ENCODE measurements around the gene FLYWCH2.
A peak's percentile ranks its signal among the peaks of the same experiment; 100 is the strongest.
"Not testable (repeated sequence)": the region's sequence is repeated elsewhere in the genome, so short reads cannot be mapped to it uniquely, and the experiment has no call there.

The FLYWCH2 gene

DNA sequence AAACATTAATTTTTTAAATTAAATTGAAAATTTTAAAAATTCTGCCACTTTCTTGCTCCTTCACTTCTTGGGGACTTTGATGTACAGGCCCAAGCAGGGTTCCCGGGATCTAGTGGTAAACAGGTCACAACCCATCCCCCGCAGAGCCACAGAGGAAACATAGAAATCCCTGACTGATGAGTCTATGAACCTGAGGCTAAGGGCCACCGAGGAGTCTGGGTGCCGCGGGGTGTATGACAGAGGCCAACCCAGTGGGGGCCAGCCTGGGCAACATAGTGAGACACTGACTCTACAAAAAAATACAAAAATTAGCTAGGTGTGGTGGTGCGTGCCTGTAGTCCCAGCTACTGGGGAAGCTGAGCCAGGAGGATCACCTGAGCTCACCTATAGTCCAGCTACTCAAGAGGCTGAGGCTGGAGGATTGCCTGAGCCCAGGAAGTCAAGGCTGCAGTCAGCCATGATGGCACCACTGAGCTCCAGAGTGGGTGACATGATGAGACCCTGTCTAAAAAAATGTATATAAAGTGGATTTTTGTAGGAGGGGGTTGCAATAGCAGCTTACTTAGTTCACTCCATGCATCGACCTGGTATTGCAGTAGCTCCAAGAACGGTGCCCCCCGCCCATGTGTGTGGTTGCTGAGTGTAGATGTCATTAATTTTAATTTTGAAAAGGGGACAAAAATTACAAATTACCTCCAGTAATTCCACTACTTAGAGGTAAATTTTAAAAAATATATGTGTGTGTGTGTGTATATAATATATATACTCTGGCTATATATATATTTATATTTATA lies 19.5 kb downstream of the FLYWCH2 start:
- no peak for DNase-seq (ENCODE audit: low read depth, low spot score)
- Histone ChIP-seq H3K27ac (no peak overlapping the region), H3K9me3 (ENCODE audit: low read depth, low read length) (no peaks in the 10 kb centered on the region), H3K9ac (ENCODE audit: insufficient read length) (no peak overlapping the region), H3K4me3 (no peak overlapping the region), H3K36me3 (ENCODE audit: insufficient read depth, low read length) (no peaks in the 10 kb centered on the region)
- TF ChIP-seq EZH2 (IDR thresholded peaks at IDR 0.05): no peak

DNA sequence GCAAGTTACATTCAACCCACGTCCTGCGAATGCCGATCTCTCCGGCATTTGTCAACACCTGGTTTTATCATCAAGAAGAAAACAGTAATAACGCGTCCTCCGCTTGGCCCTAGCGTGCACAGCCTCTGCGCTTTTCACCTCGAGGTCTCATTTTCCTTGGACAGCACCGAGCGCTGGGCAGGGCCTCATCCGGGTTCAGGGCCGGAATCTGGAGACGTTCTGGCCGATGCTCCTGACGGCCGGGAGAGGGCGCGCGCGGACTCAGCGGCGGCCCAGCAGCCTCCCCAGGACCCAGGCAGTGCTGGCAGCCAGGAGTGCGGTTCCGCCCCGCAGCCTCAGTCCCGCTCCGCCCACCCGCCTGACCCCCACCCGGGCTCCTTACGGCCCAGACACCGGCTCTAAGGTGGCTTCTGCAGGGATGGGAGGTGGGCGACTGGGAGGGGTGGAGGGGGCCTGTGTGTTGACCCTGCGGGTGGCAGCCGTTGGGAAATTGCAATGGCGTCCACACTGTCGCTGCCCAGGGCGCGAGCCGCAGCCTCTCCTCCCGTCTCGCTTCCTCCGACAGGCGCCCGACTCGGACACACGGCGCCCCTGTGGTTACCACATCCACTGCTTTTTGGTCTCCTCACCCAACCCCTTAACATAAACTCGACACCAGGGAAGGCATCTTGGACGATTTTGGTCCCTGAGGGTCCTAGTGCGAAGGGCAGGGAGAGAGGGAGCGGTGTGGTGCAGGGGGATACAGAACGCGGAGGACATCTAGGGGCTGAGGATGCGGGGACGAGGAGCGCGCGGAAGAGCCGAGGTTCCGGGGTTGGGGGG lies 21.3 kb downstream of the FLYWCH2 start:
- H3K4me3 ChIP-seq: peak overlapping the region; percentile 96
- no peaks in the 10 kb centered on the region for H3K36me3 ChIP-seq (ENCODE audit: insufficient read depth, low read length)
- H3K9ac ChIP-seq (ENCODE audit: insufficient read length): peak overlapping the region; percentile 68
- H3K9me3 ChIP-seq (ENCODE audit: low read depth, low read length): no peaks in the 10 kb centered on the region
- peak overlapping the region; percentile 37; the same call in 1 of the 2 replicates for H3K27ac ChIP-seq
- DNase-seq (ENCODE audit: low read depth, low spot score): no peak
- TF ChIP-seq POLR2AphosphoS5 (IDR thresholded peaks at IDR 0.05; ENCODE audit: borderline replicate concordance, low read depth, low read length) (peak; percentile 30; the same call in 1 of the 2 replicates), FOXP2 (optimal IDR thresholded peaks at IDR 0.05; ENCODE audit: control extremely low read depth, extremely low read length, insufficient read depth) (no peak)

DNA sequence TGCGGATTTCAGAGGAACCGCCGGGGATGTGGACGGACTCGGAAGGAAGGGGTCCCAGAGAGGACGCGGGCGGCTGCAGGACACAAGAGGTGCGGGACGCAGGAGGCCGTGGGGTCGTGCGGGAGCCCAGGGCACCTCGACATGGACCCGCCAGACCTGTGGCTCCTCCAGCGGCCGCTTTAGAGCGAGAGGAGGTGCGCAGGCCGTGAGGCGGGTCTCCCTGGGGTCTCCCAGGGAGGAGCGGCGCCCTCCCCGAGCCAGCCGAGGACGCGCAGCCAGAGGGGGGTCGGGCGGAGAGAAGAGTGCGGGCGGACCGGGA lies 21.9 kb downstream of the FLYWCH2 start:
- H3K36me3 ChIP-seq (ENCODE audit: insufficient read depth, low read length): no peaks in the 10 kb centered on the region
- no peak overlapping the region for H3K27ac ChIP-seq
- peak overlapping the region; percentile 96 for H3K4me3 ChIP-seq
- DNase-seq (ENCODE audit: low read depth, low spot score): no peak
- no peaks in the 10 kb centered on the region for H3K9me3 ChIP-seq (ENCODE audit: low read depth, low read length)
- no peak for TF ChIP-seq FOXP2 (optimal IDR thresholded peaks at IDR 0.05; ENCODE audit: control extremely low read depth, extremely low read length, insufficient read depth)
- TF ChIP-seq EZH2 (IDR thresholded peaks at IDR 0.05): no peak
- TF ChIP-seq POLR2AphosphoS5 (IDR thresholded peaks at IDR 0.05; ENCODE audit: borderline replicate concordance, low read depth, low read length): no peak
- H3K9ac ChIP-seq (ENCODE audit: insufficient read length): peak overlapping the region; percentile 68

DNA sequence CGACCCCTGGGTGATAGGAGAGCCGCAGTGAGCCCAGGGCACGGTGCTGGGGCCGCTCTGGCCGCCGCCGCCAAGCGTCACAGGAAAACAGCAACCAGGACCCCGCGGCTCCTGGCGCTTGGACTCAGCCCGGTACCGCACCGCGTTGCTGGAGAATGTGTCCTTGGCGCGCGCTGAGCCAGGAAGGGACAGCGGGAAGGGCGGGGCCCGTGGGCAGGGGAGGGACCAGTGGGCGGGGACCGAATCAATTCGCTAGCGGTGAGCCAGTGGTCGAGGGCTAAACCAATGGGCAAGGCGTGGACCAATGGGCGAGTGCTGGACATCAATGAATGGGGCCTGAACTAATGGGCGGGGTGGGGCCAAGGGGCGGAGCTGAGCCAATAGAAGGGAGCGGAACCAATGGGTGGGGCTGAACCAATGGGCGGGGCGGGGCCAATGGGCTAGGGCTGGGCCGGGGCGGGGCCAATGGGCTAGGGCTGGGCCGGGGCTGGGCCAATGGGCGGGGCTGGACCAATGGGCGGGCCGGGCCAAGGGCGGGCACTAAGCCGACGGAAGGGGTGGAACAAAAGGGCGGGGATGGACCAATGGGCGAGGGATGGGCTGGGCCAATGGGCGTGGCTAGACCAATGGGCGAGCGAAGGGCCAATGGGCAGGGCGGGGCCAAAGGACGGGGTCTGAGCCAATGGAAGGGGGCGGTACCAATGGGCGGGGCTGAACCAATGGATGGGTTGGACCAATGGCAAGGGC lies 22.4 kb downstream of the FLYWCH2 start:
- peak; percentile 84 for DNase-seq (ENCODE audit: low read depth, low spot score)
- no peaks in the 10 kb centered on the region for H3K36me3 ChIP-seq (ENCODE audit: insufficient read depth, low read length)
- peak overlapping the region; percentile 68 for H3K9ac ChIP-seq (ENCODE audit: insufficient read length)
- TF ChIP-seq POLR2AphosphoS5 (IDR thresholded peaks at IDR 0.05; ENCODE audit: borderline replicate concordance, low read depth, low read length): peak; percentile 96
- no peak for TF ChIP-seq FOXP2 (optimal IDR thresholded peaks at IDR 0.05; ENCODE audit: control extremely low read depth, extremely low read length, insufficient read depth)
- H3K4me3 ChIP-seq: peak overlapping the region; percentile 96
- H3K9me3 ChIP-seq (ENCODE audit: low read depth, low read length): no peaks in the 10 kb centered on the region
- H3K27ac ChIP-seq: no peak overlapping the region

DNA sequence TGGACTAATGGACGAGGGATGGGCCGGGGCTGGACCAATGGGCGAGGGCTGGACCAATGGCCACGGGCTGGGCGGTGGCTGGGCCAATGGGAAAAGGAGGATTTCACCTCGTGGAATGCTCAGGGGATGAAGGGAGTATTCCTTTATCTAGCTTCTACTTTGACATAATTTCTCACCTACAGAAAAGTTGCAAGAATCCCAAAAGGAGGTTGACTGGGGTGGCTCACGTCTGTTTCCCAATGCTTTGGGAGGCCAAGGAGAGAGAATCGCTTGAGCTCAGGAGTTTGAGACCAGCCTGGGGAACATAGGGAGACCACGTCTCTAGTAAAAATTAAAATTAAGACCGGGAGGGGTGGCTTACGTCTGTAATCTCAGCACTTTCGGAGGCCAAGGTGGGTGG lies 23.0 kb downstream of the FLYWCH2 start:
- Histone ChIP-seq H3K9ac (ENCODE audit: insufficient read length) (no peak overlapping the region), H3K27ac (no peak overlapping the region), H3K36me3 (ENCODE audit: insufficient read depth, low read length) (no peaks in the 10 kb centered on the region), H3K9me3 (ENCODE audit: low read depth, low read length) (no peaks in the 10 kb centered on the region), H3K4me3 (peak overlapping the region; percentile 56)
- DNase-seq (ENCODE audit: low read depth, low spot score): no peak
- TF ChIP-seq FOXP2 (optimal IDR thresholded peaks at IDR 0.05; ENCODE audit: control extremely low read depth, extremely low read length, insufficient read depth) (no peak), EZH2 (IDR thresholded peaks at IDR 0.05) (no peak), POLR2AphosphoS5 (IDR thresholded peaks at IDR 0.05; ENCODE audit: borderline replicate concordance, low read depth, low read length) (no peak)

DNA sequence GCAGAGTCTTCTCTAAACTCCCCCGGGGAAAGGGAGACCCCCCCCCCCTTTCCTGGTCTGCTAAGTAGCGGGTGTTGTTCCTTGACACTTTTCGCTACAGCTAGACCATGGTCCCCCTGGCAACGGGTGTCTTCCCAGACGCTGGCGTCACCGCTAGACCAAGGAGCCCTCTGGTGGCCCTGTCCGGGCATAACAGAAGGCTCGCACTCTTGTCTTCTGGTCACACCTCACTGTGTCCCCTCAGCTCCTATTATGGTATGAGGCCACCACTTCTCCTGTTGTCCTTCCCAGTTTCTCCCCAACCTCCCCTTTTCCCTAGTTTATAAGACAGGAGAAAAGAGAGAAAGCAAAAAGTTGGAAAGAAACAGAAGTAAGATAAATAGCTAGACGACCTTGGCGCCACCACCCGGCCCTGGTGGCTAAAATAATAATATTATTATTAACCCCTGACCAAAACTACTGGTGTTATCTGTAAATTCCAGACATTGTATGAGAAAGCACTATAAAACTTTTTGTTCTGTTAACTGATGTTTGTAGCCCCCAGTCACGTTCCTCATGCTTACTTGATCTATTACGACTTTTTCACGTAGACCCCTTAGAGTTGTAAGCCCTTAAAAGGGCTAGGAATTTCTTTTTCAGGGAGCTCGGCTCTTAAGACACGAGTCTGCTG lies 24.2 kb downstream of the FLYWCH2 start:
- DNase-seq (ENCODE audit: low read depth, low spot score); H3K27ac ChIP-seq: not testable (repeated sequence)

DNA sequence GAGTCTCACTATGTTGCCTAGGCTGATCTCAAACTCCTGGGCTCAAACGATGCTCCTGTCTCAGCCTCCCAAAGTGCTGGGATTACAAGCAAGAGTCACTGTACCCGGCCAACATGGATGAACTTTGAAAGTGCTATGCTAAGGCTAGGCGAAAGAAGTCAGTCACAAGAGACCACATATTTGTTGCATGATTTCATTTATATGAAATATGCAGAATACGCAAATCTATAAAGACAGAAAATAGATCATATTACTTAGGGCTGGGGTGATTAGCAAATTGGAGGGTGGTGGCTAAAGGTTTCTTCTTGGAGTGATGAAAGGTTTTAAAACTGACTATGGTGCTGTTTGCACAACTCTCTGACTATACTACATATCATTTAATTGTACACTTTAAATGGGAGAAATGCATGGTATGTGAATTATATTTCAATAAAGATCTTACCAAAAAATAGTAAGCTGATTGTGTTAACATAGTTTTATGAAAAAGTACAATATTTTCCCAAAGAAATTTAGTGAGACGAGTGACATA lies 27.5 kb downstream of the FLYWCH2 start:
- no peak overlapping the region for H3K9ac ChIP-seq (ENCODE audit: insufficient read length)
- H3K4me3 ChIP-seq: no peak overlapping the region
- H3K9me3 ChIP-seq (ENCODE audit: low read depth, low read length): no peaks in the 10 kb centered on the region
- no peak for DNase-seq (ENCODE audit: low read depth, low spot score)
- H3K27ac ChIP-seq: no peak overlapping the region
- peaks cover 5% of the 10 kb centered on the region; the same call in 1 of the 2 replicates for H3K36me3 ChIP-seq (ENCODE audit: insufficient read depth, low read length)
- TF ChIP-seq EZH2 (IDR thresholded peaks at IDR 0.05) (no peak), FOXP2 (optimal IDR thresholded peaks at IDR 0.05; ENCODE audit: control extremely low read depth, extremely low read length, insufficient read depth) (no peak), POLR2AphosphoS5 (IDR thresholded peaks at IDR 0.05; ENCODE audit: borderline replicate concordance, low read depth, low read length) (no peak)

More for the DNA sequence above, 24.2 kb downstream of the FLYWCH2 start:
- not testable (repeated sequence) for H3K9me3 ChIP-seq (ENCODE audit: low read depth, low read length); H3K36me3 ChIP-seq (ENCODE audit: insufficient read depth, low read length); H3K4me3 ChIP-seq; H3K9ac ChIP-seq (ENCODE audit: insufficient read length)

Data from SK-N-MC (cell line).